T follicular helper cell (primary cell): ENCODE results near the gene TLN1.

ENCODE experiments used
- DNase-seq: peaks from one replicate; pipeline ENCODE4 v3.0.0-alpha.2; 2020; ENCODE audit warnings: low read depth

The TLN1 gene

DNA sequence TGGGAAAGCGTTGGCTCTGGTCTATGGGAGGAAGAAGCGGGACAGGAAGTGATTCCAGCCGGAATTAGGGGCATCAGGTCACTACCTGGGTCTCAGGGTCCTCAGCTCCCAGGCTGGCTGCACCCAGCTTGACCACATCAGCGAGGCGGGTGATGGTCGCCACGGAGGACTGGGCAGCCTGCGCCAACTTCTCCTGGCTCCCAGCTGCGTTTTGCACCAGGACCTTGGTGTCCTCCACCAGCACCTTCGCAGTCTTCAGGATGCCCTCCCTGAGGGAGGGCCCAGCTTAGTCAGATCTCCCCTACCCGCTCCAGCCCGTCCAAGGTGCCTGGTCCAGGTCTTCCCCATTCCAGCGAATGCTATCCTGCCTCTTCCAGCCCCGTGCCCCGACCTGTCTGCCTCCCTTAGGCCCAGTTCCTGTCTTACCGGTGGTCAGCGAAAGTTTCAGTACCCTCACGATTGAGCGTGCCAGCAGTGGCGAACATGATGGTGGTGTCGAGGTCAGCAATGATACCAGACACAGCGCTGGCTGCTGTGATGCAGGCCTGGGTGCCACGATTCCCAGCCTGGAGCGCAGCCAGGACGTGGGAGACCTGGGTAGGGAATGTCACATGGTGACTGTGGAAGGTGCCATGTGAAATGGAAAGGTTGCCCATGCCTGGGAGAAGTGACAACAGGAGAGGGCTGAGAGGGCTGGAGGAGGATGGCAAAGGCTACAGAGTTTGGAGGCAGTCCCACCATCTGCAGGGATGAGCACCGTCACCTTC, 27.9 kb downstream of the TLN1 start:
- DNase-seq: no peak

DNA sequence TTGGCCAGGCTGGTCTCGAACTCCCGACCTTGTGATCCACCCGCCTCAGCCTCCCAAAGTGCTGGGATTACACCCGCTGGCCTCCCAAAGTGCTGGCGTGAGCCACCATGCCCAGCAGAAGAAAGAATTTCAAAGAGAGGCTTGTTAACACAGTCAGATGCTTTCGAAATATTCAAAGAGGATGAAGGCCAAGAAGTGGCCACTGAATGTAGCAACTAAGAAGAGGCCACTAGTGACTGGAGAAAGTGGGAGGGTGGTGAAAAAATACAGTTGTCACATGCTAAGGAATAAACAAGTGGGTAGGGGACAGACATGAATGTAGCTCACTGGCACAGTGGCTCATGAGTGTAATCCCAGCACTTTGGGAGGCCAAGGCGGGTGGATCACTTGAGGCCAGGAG, 29.3 kb downstream of the TLN1 start:
- no peak for DNase-seq

DNA sequence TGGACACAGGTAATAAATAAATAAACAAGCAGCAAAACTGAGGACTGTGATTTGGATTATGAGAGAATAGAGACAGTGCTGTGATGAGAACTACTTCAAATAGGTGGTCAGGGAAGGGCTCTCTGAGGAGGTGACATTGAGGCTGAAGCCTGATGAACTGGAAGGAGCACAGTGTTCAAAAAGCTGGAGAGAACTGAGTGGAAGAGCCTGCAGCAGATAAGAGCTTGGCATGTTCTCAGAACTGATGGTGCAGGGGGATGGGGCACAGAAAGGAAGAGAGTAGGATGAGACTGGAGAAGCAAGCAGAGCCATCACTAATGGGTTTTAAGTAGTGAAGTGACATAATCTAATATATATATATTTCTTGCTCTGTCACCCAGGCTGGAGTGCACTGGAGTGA, 31.1 kb downstream of the TLN1 start:
- no peak for DNase-seq

DNA sequence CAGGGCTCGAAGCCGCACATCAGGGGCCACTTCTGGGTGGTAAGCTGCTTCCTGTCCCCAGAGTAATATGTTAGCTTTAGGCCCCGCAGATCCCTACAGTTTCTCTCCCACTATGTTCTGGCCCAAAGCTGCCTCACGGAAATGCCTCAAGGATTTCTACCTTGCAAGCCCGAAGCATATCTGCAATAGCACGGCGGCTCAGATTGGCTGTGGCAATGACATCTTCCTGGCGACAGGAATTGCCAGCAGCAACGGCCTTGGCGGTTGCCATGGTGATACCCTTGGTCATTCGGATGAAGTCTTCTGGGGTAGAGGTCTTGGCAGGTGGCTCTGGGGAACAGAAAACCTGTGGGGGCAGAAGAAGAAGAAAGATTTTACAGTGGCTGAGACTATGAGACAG, 32.0 kb downstream of the TLN1 start:
- no peak for DNase-seq

DNA sequence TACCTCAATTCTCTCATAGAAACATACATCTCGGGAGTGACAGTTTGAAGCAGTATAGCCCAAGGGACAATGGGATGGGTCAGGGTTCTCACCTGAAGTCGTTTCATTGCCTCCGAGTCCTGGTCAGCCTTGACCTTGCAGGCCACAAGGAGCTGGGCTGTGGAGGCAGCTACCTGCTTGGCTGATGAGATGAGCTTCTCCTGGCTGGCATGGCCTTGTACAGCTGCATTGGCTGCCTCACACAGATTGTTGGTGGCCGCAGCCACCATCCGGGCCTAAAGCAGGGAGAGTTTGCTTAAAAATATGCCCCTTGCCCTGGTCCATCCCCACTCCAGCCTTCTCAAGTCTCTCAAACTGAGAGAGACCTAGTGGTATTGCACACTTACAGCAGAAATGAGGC, 33.8 kb downstream of the TLN1 start:
- no peak for DNase-seq

DNA sequence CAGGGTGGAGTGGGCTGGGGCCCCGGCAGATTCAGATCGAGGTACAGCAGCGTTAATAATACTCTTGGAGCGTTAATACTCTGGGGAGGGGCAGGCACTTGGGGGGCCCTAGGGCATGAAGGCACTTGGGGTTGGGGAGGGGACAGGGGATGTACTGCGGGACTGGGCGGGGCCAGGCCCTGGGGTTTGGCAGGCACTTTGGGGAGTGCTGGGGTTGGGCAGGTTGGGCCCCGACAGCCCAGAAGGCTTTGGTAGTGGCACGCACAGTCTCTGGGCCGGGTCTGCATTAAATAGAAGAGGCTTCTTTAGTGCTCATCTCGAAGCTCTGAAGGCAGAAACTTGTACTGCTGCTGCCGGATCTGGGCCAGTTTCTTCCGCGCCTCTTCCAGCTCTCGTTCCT, 34.5 kb downstream of the TLN1 start:
- DNase-seq: no peak

DNA sequence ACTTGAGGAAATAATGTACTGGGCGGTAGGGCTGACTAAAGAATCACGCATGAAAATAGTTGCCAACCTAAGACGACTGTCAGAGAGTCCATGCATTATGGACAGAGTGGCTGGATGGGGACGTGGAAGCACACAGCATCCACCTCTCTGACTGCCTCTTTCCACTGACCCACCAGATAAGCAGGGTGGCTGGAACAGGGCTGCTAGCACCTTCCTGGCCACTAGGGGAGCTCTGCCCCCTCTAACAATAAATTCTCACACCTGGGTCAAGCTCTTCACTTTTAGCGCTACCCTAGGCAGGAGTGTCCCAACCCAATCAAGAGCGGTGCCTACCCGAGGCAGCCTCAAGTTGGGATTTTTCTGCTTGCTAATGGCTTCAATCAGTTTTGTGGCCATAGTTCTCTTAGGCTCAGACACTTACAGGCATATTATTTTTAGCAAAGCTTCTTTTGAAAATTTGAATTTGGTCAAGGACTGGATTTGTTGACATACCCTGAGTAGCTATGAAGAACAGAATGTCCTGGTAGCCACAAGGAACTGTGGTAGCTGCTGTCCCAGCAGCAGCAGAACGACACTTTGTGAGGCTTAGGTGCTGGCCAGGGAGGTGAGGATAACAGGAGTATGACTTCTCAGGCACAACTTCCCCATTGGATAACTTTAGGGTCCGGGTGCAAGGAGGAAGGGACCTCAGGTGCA, 35.3 kb downstream of the TLN1 start:
- peak; percentile 28 for DNase-seq

DNA sequence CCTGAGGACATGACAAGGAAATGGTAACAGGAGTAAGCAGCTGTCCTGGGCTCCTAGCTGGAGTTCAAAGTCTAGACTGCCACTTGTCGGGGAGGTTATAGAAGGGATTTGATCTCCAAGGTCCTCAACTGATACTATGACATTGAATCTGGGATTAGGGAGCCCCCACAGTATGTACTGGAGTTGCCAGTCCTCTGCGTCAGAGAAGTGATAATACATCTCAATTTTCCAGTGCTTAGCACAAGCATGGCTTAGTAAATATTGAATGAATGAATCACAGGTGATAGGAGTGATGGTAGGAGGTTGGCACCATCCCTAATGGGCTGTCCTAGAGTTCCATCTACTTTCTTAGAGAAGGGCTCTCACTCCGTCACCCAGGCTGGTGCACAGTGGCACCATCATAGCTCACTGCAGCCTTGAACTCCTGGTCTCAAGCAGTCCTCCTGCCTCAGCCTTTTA, 36.0 kb downstream of the TLN1 start:
- DNase-seq: no peak

DNA sequence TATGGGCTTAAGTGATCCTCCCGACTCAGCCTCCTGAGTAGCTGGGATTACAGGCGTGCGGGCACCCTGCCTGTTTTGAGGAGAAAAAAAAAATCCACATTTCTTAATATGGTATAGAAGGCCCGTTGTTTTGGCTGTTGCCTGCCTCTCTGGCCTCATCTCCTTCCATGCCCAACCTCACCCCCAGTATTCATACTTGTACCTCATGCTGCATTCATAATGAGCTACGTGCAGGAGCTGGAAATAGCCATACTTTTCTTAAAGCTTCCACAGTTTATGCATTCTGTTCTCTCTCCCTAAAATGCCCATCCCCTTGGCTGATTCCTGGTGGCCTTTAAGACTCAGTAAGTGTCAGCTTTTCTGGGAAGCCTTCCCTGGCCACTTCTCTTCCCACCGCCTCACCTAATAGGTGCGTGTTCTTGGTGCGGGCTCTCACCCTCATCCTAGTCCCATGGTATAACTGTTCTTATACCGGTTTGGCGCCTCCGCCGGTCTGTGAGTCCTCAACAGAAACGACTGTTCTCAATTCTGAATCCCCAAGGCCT, 40.2 kb downstream of the TLN1 start:
- no peak for DNase-seq

DNA sequence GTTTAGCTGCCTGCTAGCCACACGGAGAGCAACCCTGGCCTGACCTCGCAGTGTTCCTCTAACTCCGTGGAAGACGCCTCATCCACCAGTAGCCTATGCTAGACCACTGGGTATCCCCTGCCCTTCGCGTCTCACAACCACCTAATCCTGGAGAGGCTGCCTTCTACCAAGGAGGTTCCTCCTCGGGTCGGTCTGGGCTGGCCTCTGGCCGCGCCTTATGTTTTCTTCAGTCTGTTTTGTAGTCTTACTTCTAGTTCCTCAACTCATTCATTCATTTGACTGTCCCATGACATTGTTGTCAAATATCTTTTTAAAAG, 40.7 kb downstream of the TLN1 start:
- DNase-seq: no peak

DNA sequence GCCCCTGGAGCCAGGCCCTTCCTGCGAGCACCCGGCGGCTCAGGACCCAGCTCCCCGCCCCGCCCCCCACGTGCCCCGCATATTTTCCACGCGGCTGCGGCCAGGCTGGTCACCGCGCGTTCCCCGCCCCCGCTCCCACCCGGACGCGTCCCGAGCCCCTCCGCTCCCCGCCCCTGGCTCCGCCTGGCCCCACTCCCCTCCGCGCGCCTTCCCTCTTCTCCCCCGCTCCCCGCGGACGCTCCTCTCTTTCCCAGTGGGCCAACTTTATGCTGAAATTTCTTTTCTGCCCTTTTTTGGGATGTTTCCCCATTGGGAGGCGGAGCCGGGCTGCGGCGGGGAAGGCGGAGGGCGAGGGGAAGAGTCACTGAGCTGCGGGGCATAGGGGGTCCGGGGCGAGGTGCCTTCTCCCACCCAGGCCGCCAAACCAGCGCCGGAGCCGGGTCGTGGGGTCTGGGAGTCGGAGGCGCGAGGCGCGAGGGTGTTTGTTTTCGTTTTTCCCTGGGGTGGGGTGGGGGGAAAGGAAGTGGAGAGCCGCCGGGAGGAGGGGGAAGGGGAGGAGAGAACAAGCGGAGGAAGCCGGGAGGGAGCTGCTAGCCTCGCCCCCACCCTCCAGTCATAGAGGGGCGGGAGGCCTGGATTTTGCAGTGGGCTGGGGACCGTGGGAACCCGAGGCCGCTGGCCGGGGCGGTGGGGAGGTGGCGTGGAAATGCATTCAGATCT, 41.2 kb downstream of the TLN1 start:
- DNase-seq: peak; percentile 6

DNA sequence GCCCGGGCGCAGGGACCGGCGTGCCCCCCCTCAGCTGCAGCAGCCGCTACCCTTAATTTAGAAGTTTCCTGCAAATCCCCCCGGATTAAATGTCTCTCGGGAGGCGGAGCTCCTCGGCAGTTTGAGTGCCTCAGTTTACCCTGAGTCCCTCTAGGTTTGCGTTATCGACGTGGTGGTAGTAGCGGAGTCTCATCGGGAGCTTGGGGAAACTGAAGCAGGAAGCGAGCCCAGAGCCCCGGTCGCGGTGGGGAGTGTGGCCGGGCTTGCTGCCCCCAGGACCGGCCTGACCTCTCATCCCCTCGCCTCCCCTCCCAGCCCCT, 41.7 kb downstream of the TLN1 start:
- DNase-seq: no peak

DNA sequence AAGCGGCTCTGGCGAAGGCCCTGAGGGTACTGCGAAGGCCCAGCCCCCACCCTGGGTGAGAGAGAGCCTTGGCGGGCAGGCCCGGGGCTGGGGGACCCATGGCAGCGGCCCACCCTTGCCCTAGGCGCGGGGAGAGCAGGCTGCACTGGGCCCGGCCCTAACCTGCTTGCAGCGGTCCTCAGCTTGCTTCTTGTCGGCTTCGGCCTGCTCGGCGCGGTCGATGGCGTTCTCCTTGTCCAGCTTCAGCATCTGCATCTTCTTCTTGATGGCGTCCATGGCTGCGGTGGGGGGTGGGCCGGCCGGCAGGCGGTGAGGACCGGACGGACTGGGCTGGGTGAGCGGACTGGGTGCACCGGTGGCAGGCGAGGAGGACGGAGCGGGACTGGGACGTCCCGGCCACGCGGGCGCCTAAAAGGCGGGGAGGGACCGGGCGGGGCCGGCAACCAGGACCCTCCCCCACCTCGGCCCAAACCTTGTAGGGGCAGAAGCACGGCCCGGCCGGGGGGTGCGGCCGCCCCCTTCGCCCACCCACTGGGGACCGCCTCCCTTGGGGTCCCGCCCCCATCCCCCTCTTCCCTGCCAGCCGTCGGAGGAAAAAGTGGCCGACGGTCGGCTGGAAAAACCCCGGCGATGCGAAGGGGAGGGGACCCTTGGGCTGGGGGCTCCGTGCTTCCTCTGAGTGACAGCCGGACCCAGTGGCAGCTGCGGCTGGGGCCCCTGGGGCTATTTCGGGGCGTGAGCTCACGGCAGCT, 42.3 kb downstream of the TLN1 start, which contains the start of gene TPM2:
Gene TPM2 (minus strand): TSS at position 384 of the 752 bp plus-strand sequence. CDS start 108 bp downstream, at position 276.
- DNase-seq: no peak

DNA sequence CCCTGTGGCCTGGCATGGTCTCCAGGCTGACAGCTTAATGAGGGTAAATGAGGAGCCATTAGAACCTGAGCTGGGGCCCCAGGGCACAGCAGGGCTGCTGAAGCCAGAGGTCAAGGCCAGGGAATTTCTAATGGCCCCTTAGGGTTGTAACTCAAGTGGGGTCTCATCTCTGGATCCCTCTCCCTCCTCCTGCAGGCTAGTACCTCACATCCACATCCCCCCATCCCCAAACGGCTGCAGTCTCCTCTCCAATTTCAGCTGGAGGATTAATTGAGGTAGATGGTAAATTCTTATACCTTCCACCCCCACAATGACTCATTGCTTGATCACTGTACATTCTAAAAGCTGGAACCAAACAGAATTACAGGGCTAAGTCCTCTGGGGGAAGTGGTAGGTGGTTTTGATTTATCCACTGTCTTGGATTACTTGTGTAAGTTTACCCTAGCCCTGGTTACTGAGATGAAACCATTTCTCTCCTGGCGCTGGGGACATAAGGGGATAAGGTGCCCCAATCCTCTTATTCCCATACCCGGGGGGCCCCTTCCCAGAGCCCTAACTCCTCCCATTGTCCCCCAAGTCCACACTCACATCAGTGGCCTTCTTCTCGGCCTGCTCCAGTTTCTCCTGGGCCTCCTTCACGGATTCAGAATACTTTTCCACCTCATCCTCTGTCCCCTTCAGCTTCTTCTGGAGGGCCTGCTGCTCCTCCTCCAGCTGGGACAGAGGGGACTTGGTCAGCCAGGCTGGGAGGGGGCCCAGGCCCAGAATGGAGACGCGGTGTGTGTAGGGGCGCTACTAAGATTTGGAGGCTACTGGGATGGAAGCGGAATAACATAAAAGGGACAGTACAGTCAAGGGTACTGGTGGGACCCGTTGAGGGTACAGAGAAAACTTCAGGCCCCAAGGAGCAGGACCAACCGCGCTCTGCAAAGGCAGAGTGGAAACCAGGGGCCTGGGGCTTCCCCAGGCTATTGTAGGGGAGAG, 43.1 kb downstream of the TLN1 start:
- no peak for DNase-seq

DNA sequence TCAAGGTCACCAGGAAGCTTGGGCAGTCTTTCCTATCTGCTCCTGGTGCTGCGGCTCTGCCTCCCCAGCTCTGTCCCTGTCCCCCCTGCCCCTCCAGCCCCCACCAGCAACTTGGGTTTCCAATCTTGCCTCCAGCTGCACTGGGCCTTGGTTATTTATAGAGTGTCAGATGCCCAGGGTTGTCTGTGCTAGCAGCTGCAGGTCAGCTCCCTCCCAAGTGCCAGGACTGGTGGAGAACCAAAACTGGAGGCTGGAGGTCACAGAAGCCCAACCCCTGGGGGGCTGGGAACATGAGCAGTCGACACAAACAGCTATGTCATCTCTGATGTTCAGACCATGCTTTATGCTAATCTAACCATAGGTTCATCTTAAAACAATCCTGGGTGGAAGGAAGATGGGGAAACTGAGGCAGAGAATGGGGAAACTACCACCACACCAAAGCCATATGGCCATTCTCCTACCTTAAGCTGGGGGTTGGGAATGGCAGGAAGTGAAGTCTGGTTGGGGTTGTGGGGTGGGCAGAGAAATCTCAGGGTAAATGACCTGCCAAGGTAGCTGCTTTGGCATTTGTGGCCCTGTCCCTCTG, 43.9 kb downstream of the TLN1 start:
- DNase-seq: no peak

DNA sequence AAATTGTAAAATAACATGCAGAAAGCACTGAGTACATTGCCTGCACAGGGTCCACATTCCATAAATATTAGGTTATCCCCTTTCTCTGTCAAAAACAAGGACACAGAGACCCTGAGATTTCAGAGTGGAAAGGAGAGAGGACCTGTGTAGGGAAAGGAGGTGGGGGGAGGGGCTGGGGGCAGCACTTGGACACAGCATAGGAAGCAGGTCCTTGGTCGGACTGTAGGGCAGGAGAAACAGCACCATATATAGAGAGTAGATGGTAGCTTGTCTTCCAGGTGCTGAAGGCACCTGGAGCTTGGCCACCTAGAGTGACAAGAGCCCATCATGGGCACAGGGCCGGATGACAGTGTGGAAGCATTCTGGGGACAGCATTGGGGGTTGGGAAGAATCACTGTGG, 44.7 kb downstream of the TLN1 start:
- DNase-seq: no peak

DNA sequence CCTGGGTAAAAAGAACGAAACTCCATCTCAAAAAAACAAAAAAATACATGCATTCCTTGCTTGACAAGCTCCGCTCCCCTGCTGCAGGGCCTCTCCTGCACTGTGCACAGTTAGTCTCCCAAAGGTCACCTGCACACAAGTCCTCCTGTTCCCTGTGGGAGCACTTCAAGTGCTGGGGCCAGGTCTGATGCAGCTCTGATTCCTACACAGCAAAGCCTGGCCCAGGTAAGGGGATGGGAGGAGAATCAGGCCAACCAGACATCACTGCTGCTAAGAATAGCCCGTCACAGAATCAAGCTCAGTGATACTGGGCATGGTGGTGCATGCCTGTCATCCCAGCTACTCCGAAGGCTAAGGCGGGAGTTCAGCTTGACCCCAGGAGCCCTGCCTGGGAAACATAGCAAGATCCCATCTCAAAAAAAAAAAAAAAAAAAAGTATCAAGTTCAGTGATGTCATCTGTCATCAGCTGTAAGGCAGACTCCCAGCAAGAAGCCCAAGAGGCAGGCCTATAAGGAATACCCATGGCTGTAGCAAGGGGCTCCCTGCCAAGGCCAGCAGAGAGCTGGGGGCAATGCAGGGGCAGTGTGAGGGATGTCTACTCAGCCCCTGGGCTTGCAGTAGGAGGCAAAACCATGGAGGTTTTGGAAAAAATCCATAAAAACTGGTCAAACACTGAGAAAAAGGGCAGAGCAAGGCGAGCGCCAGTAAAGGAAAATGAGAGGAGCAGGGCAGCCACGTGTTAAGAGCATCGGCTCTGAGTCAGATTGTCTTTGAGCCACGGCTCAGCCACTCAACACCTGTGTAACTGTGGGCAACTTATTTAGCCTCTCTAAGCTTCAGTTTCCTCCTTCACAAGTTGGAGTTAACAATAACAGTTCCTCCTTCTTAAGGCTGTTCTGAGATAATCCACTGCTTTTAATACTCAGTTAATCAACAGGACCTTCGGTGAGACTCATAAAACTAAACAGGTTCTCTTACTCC, 45.5 kb downstream of the TLN1 start:
- DNase-seq: no peak

DNA sequence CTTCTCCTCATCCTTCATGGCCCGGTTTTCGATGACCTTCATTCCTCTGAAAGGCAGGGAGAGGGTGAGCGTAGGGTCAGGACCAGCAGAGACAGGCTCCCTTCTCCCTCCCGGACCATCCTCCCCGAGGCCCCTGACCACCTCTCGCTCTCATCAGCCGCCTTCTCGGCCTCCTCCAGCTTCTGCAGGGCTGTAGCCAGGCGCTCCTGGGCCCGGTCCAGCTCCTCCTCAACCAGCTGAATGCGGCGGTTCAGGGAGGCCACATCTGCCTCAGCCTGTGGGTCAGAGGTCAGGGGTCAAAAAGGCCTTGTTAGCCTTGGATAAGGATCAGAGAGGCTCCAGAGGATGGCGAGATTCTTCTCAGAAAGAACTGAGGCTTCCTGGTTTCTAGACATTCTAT, 46.5 kb downstream of the TLN1 start:
- no peak for DNase-seq

DNA sequence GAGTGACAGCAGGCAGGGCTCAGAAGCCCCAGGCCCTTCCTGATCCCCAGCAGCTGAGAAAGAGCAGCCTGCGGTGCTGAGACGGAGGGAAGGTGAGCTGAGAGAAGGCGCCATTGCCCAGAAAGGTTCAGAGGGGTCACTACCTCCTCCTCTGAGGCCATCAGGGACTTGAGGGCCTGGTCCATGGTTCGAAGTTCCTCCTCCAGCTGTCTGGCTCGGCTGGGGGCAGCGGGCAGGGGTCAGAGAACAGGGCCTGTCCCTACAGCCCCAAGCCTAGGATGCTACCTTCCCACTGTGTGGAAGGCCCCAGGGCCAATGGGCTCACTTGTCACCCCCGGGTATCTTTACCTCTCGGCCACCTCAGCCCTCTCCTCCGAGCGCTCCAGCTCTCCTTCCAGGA, 47.1 kb downstream of the TLN1 start:
- no peak for DNase-seq
